Measurements from ENCODE around the gene GPHN.
"Not testable (repeated sequence)": the region's sequence is repeated elsewhere in the genome, so short reads cannot be mapped to it uniquely, and the experiment has no call there.

The GPHN gene

GRCh38 chr14:67045440-67045839 lies 537.5 kb downstream of the GPHN start:
- DNase-seq (ENCODE audit: low read depth in 2 of 2): no peak

GRCh38 chr14:67050896-67051295 lies 542.9 kb downstream of the GPHN start:
- DNase-seq (ENCODE audit: low read depth in 2 of 2): no peak

- no peak for DNase-seq (ENCODE audit: low read depth in 2 of 2)
Measured at GRCh38 chr14:67056684-67057083, 548.7 kb downstream of the GPHN start.

- no peak for DNase-seq (ENCODE audit: low read depth in 2 of 2)
Measured at GRCh38 chr14:67059596-67059995, 551.6 kb downstream of the GPHN start.

- DNase-seq (ENCODE audit: low read depth in 2 of 2): no peak
Measured at GRCh38 chr14:67060546-67060945, 552.6 kb downstream of the GPHN start.

GRCh38 chr14:67067070-67067814 lies 559.3 kb downstream of the GPHN start:
- DNase-seq (ENCODE audit: low read depth in 2 of 2): not testable (repeated sequence)

- no peak for DNase-seq (ENCODE audit: low read depth in 2 of 2)
Measured at GRCh38 chr14:67068251-67068650, 560.3 kb downstream of the GPHN start.

- no peak for DNase-seq (ENCODE audit: low read depth in 2 of 2)
Measured at GRCh38 chr14:67071506-67071905, 563.6 kb downstream of the GPHN start.

- no peak for DNase-seq (ENCODE audit: low read depth in 2 of 2)
Measured at GRCh38 chr14:67077921-67078320, 570.0 kb downstream of the GPHN start.

GRCh38 chr14:67079846-67080245 lies 571.9 kb downstream of the GPHN start:
- no peak for DNase-seq (ENCODE audit: low read depth in 2 of 2)

- no peak for DNase-seq (ENCODE audit: low read depth in 2 of 2)
Measured at GRCh38 chr14:67108230-67108629, 600.3 kb downstream of the GPHN start.

- no peak for DNase-seq (ENCODE audit: low read depth in 2 of 2)
Measured at GRCh38 chr14:67111022-67111421, 603.1 kb downstream of the GPHN start.

GRCh38 chr14:67112344-67112743 lies 604.4 kb downstream of the GPHN start:
- DNase-seq (ENCODE audit: low read depth in 2 of 2): no peak

GRCh38 chr14:67127174-67127573 lies 619.2 kb downstream of the GPHN start:
- DNase-seq (ENCODE audit: low read depth in 2 of 2): no peak

GRCh38 chr14:67129768-67130167 lies 621.8 kb downstream of the GPHN start:
- no peak for DNase-seq (ENCODE audit: low read depth in 2 of 2)

GRCh38 chr14:67131691-67132090 lies 623.7 kb downstream of the GPHN start:
- no peak for DNase-seq (ENCODE audit: low read depth in 2 of 2)

GRCh38 chr14:67133144-67133543 lies 625.2 kb downstream of the GPHN start:
- DNase-seq (ENCODE audit: low read depth in 2 of 2): no peak

- no peak for DNase-seq (ENCODE audit: low read depth in 2 of 2)
Measured at GRCh38 chr14:67133595-67134441, 625.9 kb downstream of the GPHN start.

GRCh38 chr14:67137744-67138371 lies 629.9 kb downstream of the GPHN start:
- no peak for DNase-seq (ENCODE audit: low read depth in 2 of 2)

- DNase-seq (ENCODE audit: low read depth in 2 of 2): no peak
Measured at GRCh38 chr14:67140556-67140955, 632.6 kb downstream of the GPHN start.

GRCh38 chr14:67141146-67141900 lies 633.4 kb downstream of the GPHN start:
- DNase-seq (ENCODE audit: low read depth in 2 of 2): no peak
